Common myeloid progenitor, CD34-positive (primary cell): ENCODE data around the gene PTPRT.

Source experiments
- CTCF ChIA-PET: fragments of 350-600 bp; sonication (Branson Sonifier 250); formaldehyde crosslinking; loops from one replicate; lab custom pipeline; 2021; ENCODE audit warnings: antibody characterized with exemption; lab: Charles Lee
- POLR2A ChIA-PET: fragments of 350-600 bp; sonication (Branson Sonifier 250); formaldehyde crosslinking; loops from one replicate; lab custom pipeline; 2021; ENCODE audit warnings: antibody characterized with exemption; lab: Charles Lee
- DNase-seq, 3 donors: peaks; one replicate each; pipeline versions ENCODE4 v3.0.0 to v3.0.0-alpha.2; 2013
- H3K27ac ChIP-seq, 2 experiments: 1 replicate in 1 of 2; 2 replicates in 1 of 2; pipeline ENCODE4 v1.7.0; 2013; ENCODE audit warnings: inconsistent platforms in 2 of 2, low read length in 2 of 2, mild to moderate bottlenecking in 2 of 2, low read depth in 1 of 2, moderate library complexity in 1 of 2; ENCODE audit not compliant: severe bottlenecking in 2 of 2, insufficient read depth in 1 of 2, poor library complexity in 1 of 2
- H3K27me3 ChIP-seq, 5 experiments: replicated peaks in 2 of 5; 1 replicate in 3 of 5; 2 replicates in 2 of 5; pipeline versions ENCODE4 v1.6.1 to v1.7.0; 2013; ENCODE audit warnings: low read length in 4 of 5, mild to moderate bottlenecking in 2 of 5, moderate library complexity in 2 of 5, inconsistent platforms in 1 of 5; ENCODE audit not compliant: insufficient read depth in 5 of 5, control insufficient read depth in 4 of 5
- H3K36me3 ChIP-seq, 4 experiments: 1 replicate in 2 of 4; 2 replicates in 2 of 4; pipeline versions ENCODE4 v1.6.1 to v1.7.0; 2013; ENCODE audit warnings: low read length in 3 of 4, control low read depth in 1 of 4, mild to moderate bottlenecking in 1 of 4; ENCODE audit not compliant: control insufficient read depth in 4 of 4, insufficient read depth in 4 of 4
- H3K4me1 ChIP-seq, 4 experiments: 1 replicate in 3 of 4; 2 replicates in 1 of 4; pipeline versions ENCODE4 v1.6.1 to v1.7.1; 2013; ENCODE audit warnings: low read length in 3 of 4, mild to moderate bottlenecking in 3 of 4, control low read depth in 1 of 4, inconsistent platforms in 1 of 4, moderate library complexity in 1 of 4; ENCODE audit not compliant: control insufficient read depth in 4 of 4, insufficient read depth in 4 of 4; ENCODE audit errors: control extremely low read depth in 1 of 4
- H3K4me3 ChIP-seq, 7 experiments: 1 replicate in 4 of 7; 2 replicates in 3 of 7; pipeline versions ENCODE4 v1.5.1 to v1.7.0; 2013; ENCODE audit warnings: mild to moderate bottlenecking in 7 of 7, low read length in 6 of 7, moderate library complexity in 6 of 7, inconsistent platforms in 2 of 7, low read depth in 2 of 7, control low read depth in 1 of 7; ENCODE audit not compliant: insufficient read depth in 4 of 7, control insufficient read depth in 1 of 7; ENCODE audit errors: extremely low read depth in 1 of 7
- H3K9me3 ChIP-seq, 5 experiments: 1 replicate in 4 of 5; 2 replicates in 1 of 5; pipeline versions ENCODE4 v1.6.1 to v1.7.1; 2013; ENCODE audit warnings: low read length in 4 of 5, mild to moderate bottlenecking in 2 of 5, inconsistent platforms in 1 of 5, low read depth in 1 of 5, moderate library complexity in 1 of 5; ENCODE audit not compliant: control insufficient read depth in 4 of 5, insufficient read depth in 2 of 5; ENCODE audit errors: control extremely low read depth in 1 of 5
- WGBS: methylation state at CpG from one replicate; pipeline ENCODE4 v1.1.5; 2013; ENCODE audit not compliant: insufficient coverage; 5-methylcytosine and 5-hydroxymethylcytosine counted together

The PTPRT gene

GRCh38 chr20:42844751-42845150, 345.0 kb downstream of the PTPRT start:
- H3K27me3 ChIP-seq: no peaks in the 10 kb centered on the region
- ChIA-PET POLR2A (no interaction called here), CTCF (no interaction called here)
- no peaks in the 10 kb centered on the region for H3K9me3 ChIP-seq
- H3K4me1 ChIP-seq: no peaks in the 10 kb centered on the region
- no peak overlapping the region for H3K27ac ChIP-seq
- WGBS: 88% methylated on average over 3 of the region's 6 CpGs
- no peak overlapping the region for H3K4me3 ChIP-seq
- H3K36me3 ChIP-seq: no peaks in the 10 kb centered on the region
- DNase-seq: no peak

- CTCF ChIA-PET: no interaction called here
- whole genome bisulfite sequencing: 97% methylated on average over 2 of the region's 3 CpGs
- POLR2A ChIA-PET: no interaction called here
These were observed 352.2 kb downstream of the PTPRT start for GRCh38 chr20:42837456-42837855.

GRCh38 chr20:42836339-42836738, 353.4 kb downstream of the PTPRT start:
- CTCF ChIA-PET: no interaction called here
- no peaks in the 10 kb centered on the region for H3K27me3 ChIP-seq
- WGBS: 84% methylated on average over 5 of the region's 5 CpGs
- H3K4me3 ChIP-seq: no peak overlapping the region
- POLR2A ChIA-PET: no interaction called here
- H3K27ac ChIP-seq: no peak overlapping the region
- DNase-seq: no peak
- no peaks in the 10 kb centered on the region for H3K9me3 ChIP-seq
- H3K4me1 ChIP-seq: no peaks in the 10 kb centered on the region
- H3K36me3 ChIP-seq: no peaks in the 10 kb centered on the region

More at GRCh38 chr20:42837456-42837855, 352.2 kb downstream of the PTPRT start:
- Histone ChIP-seq H3K9me3 (no peaks in the 10 kb centered on the region), H3K27me3 (no peaks in the 10 kb centered on the region), H3K4me1 (no peaks in the 10 kb centered on the region), H3K27ac (no peak overlapping the region), H3K4me3 (no peak overlapping the region), H3K36me3 (no peaks in the 10 kb centered on the region)
- DNase-seq: no peak

- no peak overlapping the region for H3K4me3 ChIP-seq
- H3K27me3 ChIP-seq: no peaks in the 10 kb centered on the region
- no peaks in the 10 kb centered on the region for H3K36me3 ChIP-seq
- no peaks in the 10 kb centered on the region for H3K9me3 ChIP-seq
- no peaks in the 10 kb centered on the region for H3K4me1 ChIP-seq
- ChIA-PET CTCF (no interaction called here), POLR2A (no interaction called here)
- 87% methylated on average over 6 of the region's 6 CpGs for WGBS
- no peak overlapping the region for H3K27ac ChIP-seq
- DNase-seq: no peak
These were observed 381.8 kb downstream of the PTPRT start for GRCh38 chr20:42807876-42808275.

- no peaks in the 10 kb centered on the region for H3K4me1 ChIP-seq
- no peak overlapping the region for H3K27ac ChIP-seq
- DNase-seq: no peak
- 84% methylated on average over 10 of the region's 11 CpGs for WGBS
- ChIA-PET POLR2A (no interaction called here), CTCF (no interaction called here)
- no peaks in the 10 kb centered on the region for H3K9me3 ChIP-seq
- no peaks in the 10 kb centered on the region for H3K36me3 ChIP-seq
- H3K4me3 ChIP-seq: no peak overlapping the region
- H3K27me3 ChIP-seq: peaks cover 0 to 2% (median 0%) of the 10 kb centered on the region in 5 experiments
These were observed 394.5 kb downstream of the PTPRT start for GRCh38 chr20:42795111-42795695.

GRCh38 chr20:42792052-42792451, 397.7 kb downstream of the PTPRT start:
- H3K4me1 ChIP-seq: no peaks in the 10 kb centered on the region
- CTCF ChIA-PET: no interaction called here
- 100% methylated on average over 1 of the region's 1 CpG for WGBS
- H3K27me3 ChIP-seq: peaks cover 0 to 2% (median 0%) of the 10 kb centered on the region in 5 experiments
- POLR2A ChIA-PET: no interaction called here
- DNase-seq: no peak
- H3K36me3 ChIP-seq: no peaks in the 10 kb centered on the region
- no peak overlapping the region for H3K27ac ChIP-seq
- H3K4me3 ChIP-seq: no peak overlapping the region
- no peaks in the 10 kb centered on the region for H3K9me3 ChIP-seq

GRCh38 chr20:42790111-42790510, 399.6 kb downstream of the PTPRT start:
- Histone ChIP-seq H3K27ac (no peak overlapping the region), H3K9me3 (no peaks in the 10 kb centered on the region), H3K4me3 (no peak overlapping the region), H3K27me3 (peaks cover 0 to 2% (median 0%) of the 10 kb centered on the region in 5 experiments), H3K36me3 (no peaks in the 10 kb centered on the region), H3K4me1 (no peaks in the 10 kb centered on the region)
- ChIA-PET POLR2A (no interaction called here), CTCF (no interaction called here)
- DNase-seq: no peak
- WGBS: 14% methylated on average over 2 of the region's 2 CpGs
